Ureter (tissue), 1 donor: ENCODE data around the gene RACK1. TPM values are rescaled to one million over a fixed set of nuclear protein-coding genes. Genes with fewer than 3 reads are reported as not detected.
A peak's percentile ranks its signal among the peaks of the same experiment; 100 is the strongest.

ENCODE experiments used
- DNase-seq: peaks from one replicate; pipeline ENCODE4 v3.0.0-alpha.2; 2020; ENCODE audit warnings: low spot score
- total RNA-seq: library from RNA; stranded (reverse); gene quantifications from one replicate; pipeline ENCODE4 v1.2.4, GENCODE V29; 2023
- donor health status: DM: yes; HTN: yes; CAD: no.

The RACK1 gene
- total RNA-seq, 1 donor from 2014 or later: 1,824 TPM

GRCh38 chr5:181198106-181198685 is 45.5 kb downstream of the RACK1 start:
- no peak for DNase-seq

- DNase-seq: no peak
Observed at GRCh38 chr5:181197326-181197951, 46.3 kb downstream of the RACK1 start.

- DNase-seq: no peak
Observed at GRCh38 chr5:181195249-181195761, 48.4 kb downstream of the RACK1 start.

- no peak for DNase-seq
Observed at GRCh38 chr5:181194489-181195248, 49.0 kb downstream of the RACK1 start.

- no peak for DNase-seq
Observed at GRCh38 chr5:181193656-181194055, 50.0 kb downstream of the RACK1 start.

- no peak for DNase-seq
Observed at GRCh38 chr5:181192337-181193046, 51.2 kb downstream of the RACK1 start.

GRCh38 chr5:181191526-181192336 is 52.0 kb downstream of the RACK1 start:
- peak; percentile 97 for DNase-seq

- DNase-seq: peak; percentile 56
Observed at GRCh38 chr5:181190711-181191525, 52.8 kb downstream of the RACK1 start.

GRCh38 chr5:181189962-181190710 is 53.6 kb downstream of the RACK1 start:
- no peak for DNase-seq

- DNase-seq: no peak
Observed at GRCh38 chr5:181189363-181189961, 54.2 kb downstream of the RACK1 start.

GRCh38 chr5:181188700-181189362 is 54.9 kb downstream of the RACK1 start:
- DNase-seq: peak; percentile 90

GRCh38 chr5:181187500-181188213 is 56.0 kb downstream of the RACK1 start:
- peak; percentile 84 for DNase-seq

- no peak for DNase-seq
Observed at GRCh38 chr5:181186986-181187499, 56.7 kb downstream of the RACK1 start.
